ENCODE measurements around the gene HACD4.

HACD4 gene

GRCh38 chr9:20962536-20963225 is 68.8 kb downstream of the HACD4 start:
- no peak for DNase-seq

DNA sequence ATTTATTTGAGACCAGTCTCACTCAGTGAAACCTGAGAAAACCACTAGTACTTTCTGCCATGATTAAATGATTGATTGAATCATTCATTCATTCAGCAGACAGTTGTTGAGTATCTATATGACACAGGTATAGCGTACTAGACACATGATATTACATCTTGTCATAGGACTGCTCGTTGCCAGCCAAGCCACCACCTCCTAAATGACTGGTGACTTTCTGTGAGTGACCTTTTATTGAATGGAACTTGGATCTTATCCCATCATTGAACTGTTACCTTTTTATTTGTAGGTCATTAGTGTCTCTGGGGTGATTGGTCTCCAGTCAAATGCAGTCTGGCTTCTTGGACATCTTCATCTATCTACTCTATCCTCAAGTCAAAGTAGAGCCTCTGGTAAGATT is 80.7 kb downstream of the HACD4 start:
- no peak for DNase-seq

Measured in MV-4-11 (cell line).